NOMO-1 (cell line): ENCODE data around the gene GPT2.
"Not testable (repeated sequence)": the region's sequence is repeated elsewhere in the genome, so short reads cannot be mapped to it uniquely, and the experiment has no call there.

Experiments used
- DNase-seq, 2 experiments: peaks; one replicate each; lab custom pipeline; 2025; ENCODE audit not compliant: unreplicated experiment in 2 of 2; lab: John Stamatoyannopoulos, UW

GPT2 gene

GRCh38 chr16:46862555-46863447, 21.4 kb upstream of the GPT2 start:
- DNase-seq = no peak

GRCh38 chr16:46866286-46866685, 17.9 kb upstream of the GPT2 start:
- no peak for DNase-seq

GRCh38 chr16:46867486-46867885, 16.7 kb upstream of the GPT2 start:
- not testable (repeated sequence) for DNase-seq

- DNase-seq = not testable (repeated sequence)
Observed at GRCh38 chr16:46868891-46869290, 15.3 kb upstream of the GPT2 start.

GRCh38 chr16:46871597-46871996, 12.6 kb upstream of the GPT2 start:
- DNase-seq = no peak

GRCh38 chr16:46873201-46873600, 11.0 kb upstream of the GPT2 start:
- DNase-seq = no peak

- DNase-seq = no peak
Observed at GRCh38 chr16:46875243-46875642, 8.9 kb upstream of the GPT2 start.

GRCh38 chr16:46882304-46882939, 1.7 kb upstream of the GPT2 start:
- no peak for DNase-seq

- DNase-seq = no peak
Observed at GRCh38 chr16:46882940-46883307, 1.2 kb upstream of the GPT2 start.

GRCh38 chr16:46883353-46883689, 841 bp upstream of the GPT2 start:
- DNase-seq = peak in 1 of 2 experiments; percentile 53

- DNase-seq = no peak
Observed at GRCh38 chr16:46884513-46885293, 541 bp downstream of the GPT2 start.

- DNase-seq = no peak
Observed at GRCh38 chr16:46885960-46886763, 2.0 kb downstream of the GPT2 start.

- no peak for DNase-seq
Observed at GRCh38 chr16:46886764-46887523, 2.8 kb downstream of the GPT2 start.

- DNase-seq = no peak
Observed at GRCh38 chr16:46887524-46887854, 3.3 kb downstream of the GPT2 start.

GRCh38 chr16:46889245-46889941, 5.2 kb downstream of the GPT2 start:
- no peak for DNase-seq

- DNase-seq = no peak
Observed at GRCh38 chr16:46889942-46890300, 5.8 kb downstream of the GPT2 start.

GRCh38 chr16:46891910-46892309, 7.7 kb downstream of the GPT2 start:
- no peak for DNase-seq

- DNase-seq = no peak
Observed at GRCh38 chr16:46894036-46894672, 10.0 kb downstream of the GPT2 start.
